HG02973 (cell line): ENCODE measurements around the gene SERP1.
"Not testable (repeated sequence)": the region's sequence is repeated elsewhere in the genome, so short reads cannot be mapped to it uniquely, and the experiment has no call there.

Experiments used
- ATAC-seq: cut with Tn5 transposase; IDR thresholded peaks from one replicate; pipeline ENCODE4 v1.9.1; 2021; ENCODE audit warnings: moderate library complexity; ENCODE audit not compliant: unreplicated experiment

The SERP1 gene

DNA sequence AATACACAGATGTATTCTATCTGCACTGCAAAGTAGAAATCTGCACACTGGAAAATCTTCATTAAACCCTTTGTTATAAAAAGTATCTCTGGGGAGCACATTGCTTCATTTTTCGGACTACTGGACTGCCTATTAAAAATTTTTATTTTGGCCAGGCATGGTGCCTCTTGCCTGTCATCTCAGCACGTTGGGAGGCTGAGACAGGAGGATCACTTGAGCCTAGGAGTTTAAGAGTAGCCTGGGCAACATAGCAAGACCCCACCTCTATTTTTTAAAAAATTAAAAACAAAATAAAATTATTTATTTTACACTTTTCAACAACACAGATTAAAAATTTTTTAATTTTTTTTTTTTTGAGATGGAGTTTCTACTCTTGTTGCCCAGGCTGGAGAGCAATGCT, 6.0 kb downstream of the SERP1 start:
- no peak for ATAC-seq

DNA sequence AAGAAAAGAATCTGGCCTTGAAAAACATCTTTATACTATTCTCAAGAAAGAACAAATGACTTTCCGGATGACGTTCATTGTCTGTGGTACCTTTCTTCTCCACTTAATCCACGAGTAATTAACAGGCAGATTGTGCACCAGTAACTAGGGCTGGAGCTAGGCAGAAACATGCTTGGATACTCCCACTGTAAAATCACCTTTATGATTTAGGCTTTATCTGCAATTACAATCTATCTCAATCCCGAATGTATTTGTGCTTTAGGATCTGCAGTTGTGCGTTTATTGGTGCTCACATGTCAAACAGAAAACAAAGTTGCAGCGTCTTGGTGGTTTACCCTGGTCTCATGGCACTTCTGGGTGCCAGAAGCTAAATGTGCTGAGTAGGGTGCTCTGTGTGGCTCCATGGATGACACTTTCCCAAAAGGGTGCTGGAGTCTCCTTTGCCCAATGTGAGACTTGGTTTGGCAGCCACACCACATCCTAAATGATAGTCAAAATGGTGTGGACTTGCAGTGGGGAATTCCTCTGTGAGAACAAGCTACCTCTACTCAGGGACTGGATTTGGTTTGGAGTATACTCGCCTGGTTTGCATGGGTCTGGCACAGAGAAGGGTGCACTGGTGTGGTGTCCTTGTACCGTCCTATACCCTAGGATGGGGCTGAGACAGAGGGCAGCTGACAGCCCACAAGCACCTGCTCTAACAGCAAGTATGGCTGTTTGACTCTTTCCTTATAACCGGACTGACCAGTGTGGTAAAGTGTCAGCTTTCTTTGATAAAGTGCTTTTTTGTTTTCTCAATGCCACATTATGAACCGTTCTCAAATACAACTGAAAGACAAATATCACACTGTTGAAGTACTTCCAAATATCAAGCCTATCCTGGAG, 7.7 kb downstream of the SERP1 start:
- ATAC-seq = no peak

DNA sequence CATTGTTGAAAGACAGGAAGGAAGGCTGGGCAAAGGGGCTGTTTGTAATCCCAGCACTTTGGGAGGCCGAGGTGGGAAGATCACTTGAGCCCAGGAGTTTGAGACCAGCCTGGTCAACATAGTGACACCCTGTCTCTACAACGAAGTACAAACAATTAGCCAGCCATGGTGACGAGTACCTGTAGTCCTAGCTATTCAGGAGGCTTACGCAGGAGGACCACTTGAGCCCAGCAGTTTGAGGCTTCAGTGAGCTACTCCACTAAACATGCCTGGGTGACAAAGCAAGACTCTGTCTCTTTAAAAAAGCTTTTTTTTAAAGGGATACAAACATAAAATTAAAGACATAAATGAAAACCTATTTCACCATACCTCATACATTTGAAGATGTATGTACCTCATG, 11.1 kb downstream of the SERP1 start:
- ATAC-seq = no peak

DNA sequence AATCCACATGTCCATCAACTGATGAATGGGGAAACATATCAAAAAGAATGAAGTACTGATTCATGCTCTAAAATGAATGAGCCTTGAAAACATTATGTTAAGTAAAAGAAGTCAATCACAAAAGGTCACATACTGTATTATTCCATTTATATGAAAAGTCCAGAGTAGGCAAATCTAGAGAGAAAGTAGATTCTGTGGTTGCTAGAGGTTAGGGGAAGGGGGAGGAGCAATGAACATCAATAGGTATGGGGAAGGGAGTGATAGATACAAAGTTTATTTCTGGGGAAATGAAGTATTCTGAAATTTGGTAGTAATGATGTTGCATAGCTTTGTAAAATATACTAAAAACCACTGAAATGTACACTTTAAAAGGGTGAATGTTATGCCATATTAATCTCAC, 14.5 kb downstream of the SERP1 start:
- ATAC-seq = no peak

DNA sequence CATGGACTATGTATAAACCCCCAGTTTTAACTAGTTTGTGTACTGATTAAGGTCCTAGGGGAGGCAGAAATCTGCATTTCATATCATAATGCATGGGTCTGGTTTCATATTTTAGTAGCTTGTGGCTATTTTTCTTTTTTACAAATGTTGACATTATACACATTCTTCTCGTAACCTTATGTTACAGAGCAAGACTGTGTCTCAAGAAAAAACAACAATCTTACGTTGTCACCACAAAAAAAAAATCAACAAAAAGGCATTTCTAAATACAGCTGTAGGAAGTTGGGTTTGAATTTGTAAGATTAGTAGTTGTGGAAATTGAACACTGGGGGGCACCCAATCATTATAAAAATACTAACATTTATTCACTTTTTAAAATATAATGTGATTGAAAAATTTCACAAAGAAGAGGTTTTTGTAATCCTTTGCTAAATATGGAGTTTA, 17.9 kb downstream of the SERP1 start:
- no peak for ATAC-seq

DNA sequence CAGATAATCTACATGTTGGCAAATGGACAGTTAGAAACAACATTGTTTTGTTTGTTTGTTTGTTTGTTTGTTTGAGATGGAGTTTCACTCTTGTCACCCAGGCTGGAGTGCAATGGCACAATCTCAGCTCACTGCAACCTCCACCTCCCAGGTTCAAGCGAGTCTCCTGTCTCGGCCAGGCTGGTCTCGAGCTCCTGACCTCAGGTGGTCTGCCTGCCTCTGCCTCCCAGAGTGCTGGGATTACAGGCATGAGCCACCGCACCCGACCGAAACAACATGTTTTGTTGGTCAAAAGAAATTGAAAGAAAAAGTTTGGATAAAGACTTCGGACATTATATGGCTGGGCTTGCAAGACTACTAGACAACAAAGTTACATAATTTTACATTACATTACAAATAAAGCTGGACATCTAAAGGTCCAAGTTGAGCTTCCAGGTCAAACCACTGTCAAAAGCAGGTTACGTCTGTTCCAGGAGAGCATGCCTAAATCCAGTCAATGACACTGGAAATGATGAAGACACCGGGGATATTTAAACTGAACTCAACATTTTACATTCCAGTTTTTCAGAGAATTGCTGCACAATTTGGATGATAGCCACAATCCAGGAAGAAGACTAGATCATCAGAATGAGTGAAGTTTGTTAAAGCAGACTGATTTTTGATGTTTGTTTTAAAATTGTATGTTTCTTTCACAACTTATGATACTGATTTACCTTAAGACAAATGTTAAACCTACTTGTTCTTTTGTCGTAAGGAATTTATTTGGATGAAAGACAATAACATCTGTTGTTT, 18.6 kb downstream of the SERP1 start:
- no peak for ATAC-seq

DNA sequence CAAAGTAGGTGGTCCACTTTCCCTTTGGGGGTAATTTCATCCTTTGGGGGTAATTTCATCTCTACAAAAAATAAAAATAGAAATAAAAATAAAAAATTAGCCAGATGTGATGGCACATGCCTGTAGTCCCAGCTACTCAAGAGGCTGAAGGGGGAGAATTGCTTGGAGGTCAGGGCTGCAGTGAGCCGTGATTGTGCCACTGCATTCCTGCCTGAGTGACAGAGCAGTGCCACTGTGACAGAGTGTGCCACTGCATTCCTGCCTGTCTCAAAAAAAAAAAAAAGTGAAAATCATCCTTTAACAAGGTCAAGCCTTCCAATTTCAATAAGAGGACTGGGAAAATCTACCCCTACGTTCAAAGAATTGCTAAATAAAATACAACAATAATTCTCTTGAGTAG, 22.8 kb downstream of the SERP1 start:
- no peak for ATAC-seq

DNA sequence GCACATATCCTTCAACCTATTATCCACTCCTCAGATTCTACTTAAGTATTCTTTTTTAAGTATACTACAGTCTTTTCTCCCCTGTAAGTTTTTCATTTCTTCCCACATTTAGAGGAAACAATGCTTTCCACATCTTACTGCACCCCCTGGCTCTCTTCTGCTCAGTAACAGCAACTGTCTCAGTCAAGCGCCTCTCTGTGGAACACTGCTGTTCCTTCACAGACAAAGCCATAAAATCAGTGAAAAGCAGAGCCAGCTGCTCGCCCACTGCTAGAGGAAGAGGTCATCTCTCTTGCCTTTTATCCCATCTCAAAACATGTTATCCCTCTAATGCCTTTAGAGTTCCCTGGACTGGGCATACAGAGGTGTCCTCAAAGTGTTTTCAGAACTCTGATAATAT, 24.8 kb downstream of the SERP1 start:
- ATAC-seq = no peak

DNA sequence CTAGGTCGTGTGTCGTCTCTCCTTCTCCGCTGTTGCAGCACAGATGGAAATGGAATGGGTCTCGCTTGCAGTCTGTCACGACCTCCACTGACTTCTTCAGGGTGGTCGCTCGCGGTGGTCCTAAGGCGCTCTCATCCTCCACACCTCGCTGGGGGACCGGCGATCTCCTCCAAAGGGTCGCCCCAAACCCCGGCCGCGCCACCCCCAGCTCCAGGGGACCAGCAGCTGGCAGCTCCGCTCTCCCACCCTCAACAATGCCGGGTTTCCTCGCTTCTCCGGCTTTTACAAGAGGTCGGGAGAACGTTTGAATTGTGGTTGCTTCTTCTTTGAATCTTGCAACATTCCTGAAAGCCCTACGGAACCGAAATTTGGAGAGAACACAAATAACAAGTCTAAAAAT, 25.9 kb downstream of the SERP1 start:
- ATAC-seq = no peak

DNA sequence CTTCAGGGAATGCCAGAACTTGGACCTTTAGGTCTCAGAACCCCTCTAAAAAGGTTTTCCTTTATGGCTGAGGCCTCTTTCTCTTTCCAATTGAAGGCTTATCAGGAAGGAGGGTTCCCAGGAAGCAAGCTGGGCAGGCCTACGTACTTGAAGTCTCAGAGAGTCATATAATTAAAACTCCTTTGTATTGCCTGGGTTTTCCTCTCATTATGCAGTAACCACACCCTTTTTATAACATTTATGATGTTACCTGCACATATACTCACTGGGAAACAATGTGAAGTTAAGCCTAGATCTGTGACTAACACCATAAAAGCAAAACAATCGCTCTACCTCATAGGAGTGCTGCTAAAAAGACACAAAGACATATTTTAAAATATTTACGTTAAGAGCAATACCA, 27.3 kb downstream of the SERP1 start:
- ATAC-seq = no peak

DNA sequence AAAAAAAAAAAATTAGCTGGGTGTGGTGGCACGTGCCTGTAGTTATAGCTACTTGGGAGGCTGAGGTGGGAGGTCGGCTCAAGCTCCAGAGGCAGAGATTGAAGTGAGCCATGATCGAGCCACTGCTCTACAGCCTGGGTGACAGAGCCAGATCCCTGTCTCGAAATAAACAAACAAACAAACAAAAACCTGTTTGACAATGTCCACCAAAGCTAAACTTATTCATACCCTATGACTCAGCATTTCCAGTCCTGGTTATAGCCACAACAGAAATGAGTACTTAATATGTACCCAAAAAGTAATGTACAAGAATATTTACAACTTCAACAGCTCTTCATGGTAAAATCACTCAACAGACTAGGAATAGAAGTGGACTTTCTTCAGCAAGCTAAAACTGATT, 31.1 kb downstream of the SERP1 start:
- no peak for ATAC-seq

DNA sequence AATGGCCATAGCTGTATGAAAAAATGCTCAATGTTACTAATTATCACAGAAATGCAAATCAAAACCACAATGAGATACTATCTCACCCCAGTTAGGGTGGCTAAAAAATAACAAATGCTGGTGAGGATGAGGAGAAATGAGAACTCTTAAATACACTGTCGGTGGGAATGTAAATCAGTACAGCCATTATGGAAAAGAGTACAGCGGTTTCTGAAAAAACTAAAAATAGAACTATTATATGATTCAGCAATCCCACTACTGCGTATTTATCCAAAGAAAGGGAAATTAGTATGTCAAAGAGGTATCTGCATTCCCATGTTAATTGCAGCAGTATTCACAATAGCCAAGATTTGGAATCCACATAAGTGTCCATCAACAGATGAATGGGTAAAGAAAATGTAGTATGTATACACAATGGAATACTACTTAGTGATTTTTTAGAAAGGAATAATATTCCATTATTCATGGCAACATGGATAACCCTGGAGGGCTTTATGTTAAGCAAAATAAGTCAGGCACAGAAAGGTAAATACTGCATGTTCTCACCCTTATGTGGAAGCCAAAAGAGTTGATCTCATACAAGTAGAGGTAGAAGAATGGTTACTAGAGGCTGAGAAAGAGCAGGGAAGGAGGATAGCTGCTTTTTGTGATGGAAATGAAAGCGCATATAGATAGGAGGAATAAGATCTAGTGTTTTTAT, 35.0 kb downstream of the SERP1 start:
- ATAC-seq = no peak

DNA sequence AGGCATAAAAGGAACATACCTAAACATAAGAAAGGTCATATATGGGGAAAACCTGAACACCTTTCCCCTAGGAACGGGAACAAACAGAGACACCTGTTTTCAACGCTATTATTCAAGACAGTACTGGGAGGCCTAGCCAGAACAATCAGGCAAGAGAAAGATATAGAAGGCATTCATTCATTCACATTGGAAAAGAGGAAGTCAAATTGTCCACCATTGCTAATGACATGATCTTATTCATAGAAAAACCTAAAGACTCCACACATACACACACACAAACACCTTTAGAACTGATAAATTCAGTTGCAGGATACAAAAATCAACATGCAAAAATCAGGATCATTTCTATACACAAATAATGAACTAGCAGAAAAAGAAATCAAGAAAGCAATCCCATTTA, 36.5 kb downstream of the SERP1 start:
- ATAC-seq = no peak

DNA sequence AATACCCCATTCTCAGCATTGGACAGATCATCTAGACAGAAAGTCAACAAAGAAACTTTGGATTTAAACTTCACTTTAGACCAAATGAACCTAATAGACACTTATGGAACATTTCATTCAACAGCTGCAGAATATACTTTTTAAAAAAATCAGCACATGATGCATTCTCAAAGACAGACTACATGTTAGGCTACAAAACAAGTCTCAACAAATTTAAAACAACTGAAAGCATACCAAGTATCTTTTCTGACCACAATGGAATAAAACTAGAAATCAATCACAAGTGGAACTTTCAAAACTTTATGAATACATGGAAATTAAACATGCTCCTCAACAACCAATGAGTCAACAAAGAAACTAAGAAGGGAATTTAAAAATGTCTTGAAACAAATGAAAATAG, 37.9 kb downstream of the SERP1 start:
- ATAC-seq = no peak

DNA sequence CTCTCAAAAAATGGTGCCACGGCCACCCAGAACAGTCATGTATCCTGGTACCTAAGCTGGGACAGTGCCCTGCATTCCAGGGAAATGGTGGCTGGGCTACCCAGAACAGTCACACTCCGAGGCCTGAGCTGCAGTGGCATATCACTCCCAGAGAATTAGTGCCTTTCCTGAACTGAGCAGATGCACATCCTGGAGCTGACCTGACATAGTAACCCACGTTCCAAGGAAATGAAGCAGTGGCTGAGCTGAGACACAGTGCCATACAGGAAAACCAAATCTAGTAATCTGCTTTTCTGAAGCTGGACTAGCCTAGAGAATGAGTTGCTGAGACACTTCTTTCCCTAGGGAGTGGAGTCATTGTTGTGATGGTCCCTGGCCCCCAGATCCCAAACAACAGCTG, 41.8 kb downstream of the SERP1 start:
- no peak for ATAC-seq

DNA sequence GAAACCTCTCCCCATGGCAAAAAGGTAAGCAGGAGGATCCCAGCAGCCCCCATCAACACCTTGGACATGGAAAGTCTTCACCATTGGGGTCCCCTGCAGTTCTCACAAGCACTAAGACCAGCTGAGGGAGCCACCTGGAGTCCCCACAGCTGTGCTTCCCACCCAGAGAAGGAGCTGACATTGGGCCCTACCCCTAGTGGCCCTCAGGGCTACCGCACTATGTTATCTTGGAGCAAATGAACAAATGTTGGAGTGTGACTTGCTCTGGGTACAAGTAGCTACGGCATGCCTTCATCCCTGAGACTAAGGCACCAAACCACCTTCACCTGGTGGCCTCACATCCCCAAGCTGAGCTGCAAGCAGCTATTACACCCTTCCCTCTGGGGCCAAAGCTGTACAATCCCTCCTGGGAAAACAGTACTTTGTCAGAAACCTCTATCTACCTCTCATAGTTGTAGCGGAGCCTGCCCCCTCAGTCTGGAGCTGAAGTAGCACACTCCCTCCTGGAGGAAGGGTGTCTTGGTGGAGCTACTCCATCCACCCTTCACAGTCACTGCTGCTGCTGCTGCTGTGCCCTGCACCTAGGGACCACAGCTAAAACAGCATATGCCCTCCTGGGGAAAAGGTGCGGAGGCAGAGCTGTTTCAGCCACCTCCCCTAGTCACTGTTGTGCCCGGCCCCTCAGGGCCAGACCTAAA, 42.7 kb downstream of the SERP1 start:
- ATAC-seq = no peak

DNA sequence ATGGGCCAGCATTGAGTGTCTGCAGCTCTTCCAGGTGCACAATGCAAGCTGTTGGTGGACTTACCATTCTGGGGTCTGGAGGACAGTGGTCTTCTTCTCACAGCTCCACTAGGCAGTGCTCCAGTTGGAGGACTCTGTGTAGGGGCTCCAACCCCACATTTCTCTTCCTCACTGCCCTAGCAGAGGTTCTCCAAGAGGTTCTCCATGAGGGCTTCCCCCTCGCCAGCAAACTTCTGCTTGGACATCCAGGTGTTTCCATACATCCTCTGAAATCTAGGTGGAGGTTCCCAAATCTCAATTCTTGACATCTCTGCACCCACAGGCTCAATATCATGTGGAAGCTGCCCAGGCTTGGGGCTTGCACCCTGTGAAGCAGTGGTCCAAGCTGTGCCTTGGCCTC, 45.3 kb downstream of the SERP1 start:
- not testable (repeated sequence) for ATAC-seq

DNA sequence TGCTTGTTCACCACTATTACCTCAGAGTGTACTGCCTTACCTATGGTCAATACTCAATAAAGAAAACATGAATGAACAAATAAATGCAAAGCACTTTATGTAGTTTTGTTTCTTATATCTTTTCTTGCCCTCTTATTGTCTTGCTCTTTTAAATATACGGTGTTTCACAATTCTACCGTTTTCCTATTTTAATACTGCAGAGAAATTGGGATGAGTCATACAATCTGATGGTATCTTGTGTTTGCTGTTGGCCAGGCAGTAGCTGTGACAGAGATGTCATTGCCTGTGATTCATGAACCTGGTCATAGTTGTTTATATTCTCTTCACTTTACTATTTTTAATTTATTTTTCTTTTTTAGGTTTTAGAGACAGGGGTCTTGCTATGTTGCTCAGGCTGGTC, 48.3 kb downstream of the SERP1 start:
- no peak for ATAC-seq

DNA sequence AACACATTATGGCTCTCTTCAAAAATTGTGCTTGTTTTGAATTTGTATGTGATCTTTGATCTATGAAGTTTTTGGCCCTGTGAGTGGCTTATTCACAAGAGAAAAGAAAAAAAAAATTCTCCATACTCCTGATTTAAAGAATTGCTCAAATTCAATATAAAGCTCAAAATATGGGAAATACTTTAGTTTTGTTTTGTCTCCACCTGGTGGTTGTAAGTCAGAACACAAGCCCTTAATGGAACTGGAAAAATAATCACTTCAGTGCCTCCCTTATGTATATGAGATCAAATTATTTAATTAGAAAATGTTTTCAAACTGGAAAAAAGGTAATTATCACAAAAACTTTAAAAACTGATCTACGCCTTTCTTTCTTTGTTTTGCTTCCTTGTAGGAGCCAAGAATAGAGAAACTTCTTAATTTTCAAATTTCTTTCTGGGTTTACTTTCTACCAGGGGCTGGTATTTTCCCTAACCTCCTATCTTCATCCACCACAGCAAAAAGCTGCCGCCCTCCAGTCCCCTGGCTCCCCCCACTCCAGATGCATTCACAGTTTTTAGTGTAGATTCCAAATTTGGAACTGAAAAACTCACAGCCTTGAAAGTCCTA, 50.6 kb downstream of the SERP1 start:
- no peak for ATAC-seq

DNA sequence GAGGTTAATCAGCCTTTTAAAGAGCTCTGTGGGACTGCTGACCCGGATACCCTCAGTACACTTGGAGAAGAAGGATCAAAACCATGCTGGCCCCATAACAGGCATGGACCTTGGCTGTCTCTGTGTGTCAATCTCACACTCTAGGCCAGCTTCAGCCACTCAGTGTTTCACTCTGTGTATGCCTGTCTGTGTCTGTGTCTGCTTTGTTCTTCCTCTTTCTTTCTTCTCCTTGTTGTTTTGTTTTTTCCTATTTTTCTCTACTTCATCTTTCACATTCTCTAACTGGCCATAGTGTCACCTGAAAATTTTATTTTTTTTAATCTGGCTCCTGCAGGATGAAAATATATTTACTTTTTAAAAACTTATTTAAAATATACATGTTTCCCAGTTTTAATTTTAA, 51.1 kb downstream of the SERP1 start:
- ATAC-seq = no peak
